WTC11 (cell line): ENCODE results near the gene ANKLE2. TPM values are rescaled to one million over a fixed set of nuclear protein-coding genes. Genes with fewer than 3 reads are reported as not detected.
A peak's percentile ranks its signal among the peaks of the same experiment; 100 is the strongest.

Experiments used
- ATAC-seq: fragments of 200-7000 bp; cut with Tn5 transposase; 2 replicates; pipeline ENCODE4 v1.10.0; 2021; ENCODE audit warnings: mild to moderate bottlenecking, moderate library complexity
- CTCF ChIA-PET: fragments of 300-600 bp; sonication (Branson Sonifier 250); formaldehyde crosslinking; loops from one replicate; lab custom pipeline; 2021; ENCODE audit warnings: antibody characterized with exemption; lab: Charles Lee
- POLR2A ChIA-PET: fragments of 350-600 bp; sonication (Branson Sonifier 250); formaldehyde crosslinking; loops from one replicate; lab custom pipeline; 2021; ENCODE audit warnings: antibody characterized with exemption; lab: Charles Lee
- DNase-seq: peaks from one replicate; pipeline ENCODE4 v3.0.0; 2021; ENCODE audit warnings: low spot score
- H3K27ac Mint-ChIP-seq: 2 replicates; pipeline ENCODE4 v1.8.0; 2021; ENCODE audit warnings: mixed read lengths
- H3K27me3 Mint-ChIP-seq: 2 replicates; pipeline ENCODE4 v1.8.0; 2021; ENCODE audit warnings: low read depth, mild to moderate bottlenecking, moderate library complexity, mixed read lengths
- H3K36me3 Mint-ChIP-seq: 2 replicates; pipeline ENCODE4 v1.8.0; 2021; ENCODE audit warnings: mixed read lengths
- H3K4me1 Mint-ChIP-seq: 2 replicates; pipeline ENCODE4 v1.8.0; 2022; ENCODE audit warnings: mixed read lengths
- H3K4me3 Mint-ChIP-seq: 2 replicates; pipeline ENCODE4 v1.8.0; 2021; ENCODE audit warnings: mild to moderate bottlenecking, moderate library complexity, mixed read lengths
- H3K9me3 Mint-ChIP-seq: 2 replicates; pipeline ENCODE4 v1.8.0; 2021; ENCODE audit warnings: mixed read lengths
- AR ChIP-seq: fragments of 250-450 bp; sonication (Bioruptor Pico); IDR thresholded peaks from 2 replicates; pipeline ENCODE4 v1.9.0; 2021; ENCODE audit warnings: mild to moderate bottlenecking
- E2F1 ChIP-seq: sonication (generic); formaldehyde crosslinking; IDR thresholded peaks from 2 replicates; pipeline ENCODE4 v1.8.0; 2022; ENCODE audit warnings: mild to moderate bottlenecking, missing genetic modification reagents
- E2F5 ChIP-seq: sonication (generic); formaldehyde crosslinking; IDR thresholded peaks from 2 replicates; pipeline ENCODE4 v1.8.1; 2022; ENCODE audit warnings: mild to moderate bottlenecking, moderate library complexity, missing genetic modification reagents
- ESRRA ChIP-seq: sonication (generic); formaldehyde crosslinking; IDR thresholded peaks from 2 replicates; pipeline ENCODE4 v1.8.1; 2022; ENCODE audit warnings: mild to moderate bottlenecking, missing genetic modification reagents, borderline replicate concordance
- FOXK1 ChIP-seq: sonication (generic); formaldehyde crosslinking; IDR thresholded peaks from 2 replicates; pipeline ENCODE4 v1.8.0; 2022; ENCODE audit warnings: mild to moderate bottlenecking, moderate library complexity, missing genetic modification reagents
- IRF2 ChIP-seq: sonication (generic); formaldehyde crosslinking; IDR thresholded peaks from 2 replicates; pipeline ENCODE4 v1.8.0; 2022; ENCODE audit warnings: low read depth, missing genetic modification reagents, borderline replicate concordance
- JAZF1 ChIP-seq: fragments of 250-450 bp; sonication (Bioruptor Pico); IDR thresholded peaks from 2 replicates; pipeline ENCODE4 v1.9.0; 2021; ENCODE audit warnings: moderate library complexity, mild to moderate bottlenecking, inconsistent platforms
- MAX ChIP-seq: sonication (generic); formaldehyde crosslinking; IDR thresholded peaks from 2 replicates; pipeline ENCODE4 v1.8.0; 2022; ENCODE audit warnings: mild to moderate bottlenecking, missing genetic modification reagents
- NR2C2 ChIP-seq: sonication (generic); formaldehyde crosslinking; IDR thresholded peaks from 2 replicates; pipeline ENCODE4 v1.8.0; 2022; ENCODE audit warnings: mild to moderate bottlenecking, missing genetic modification reagents
- PRRX2 ChIP-seq: fragments of 250-450 bp; sonication (Bioruptor Pico); IDR thresholded peaks from 2 replicates; pipeline ENCODE4 v1.8.0; 2021; ENCODE audit warnings: mild to moderate bottlenecking
- RORB ChIP-seq: fragments of 250-450 bp; sonication (Bioruptor Pico); IDR thresholded peaks from 2 replicates; pipeline ENCODE4 v1.9.0; 2021; ENCODE audit warnings: mild to moderate bottlenecking
- TP53 ChIP-seq: sonication (generic); formaldehyde crosslinking; IDR thresholded peaks from 2 replicates; pipeline ENCODE4 v1.8.1; 2023; ENCODE audit warnings: mild to moderate bottlenecking, missing genetic modification reagents
- ZBTB21 ChIP-seq: sonication (generic); formaldehyde crosslinking; IDR thresholded peaks from 2 replicates; pipeline ENCODE4 v1.8.1; 2023; ENCODE audit warnings: mild to moderate bottlenecking, missing genetic modification reagents, borderline replicate concordance
- ZNF232 ChIP-seq: sonication (generic); formaldehyde crosslinking; IDR thresholded peaks from 2 replicates; pipeline ENCODE4 v1.8.0; 2022; ENCODE audit warnings: mild to moderate bottlenecking, missing genetic modification reagents
- ZNF416 ChIP-seq: fragments of 250-450 bp; sonication (Bioruptor Pico); IDR thresholded peaks from 2 replicates; pipeline ENCODE4 v1.9.0; 2021; ENCODE audit warnings: mild to moderate bottlenecking, inconsistent platforms
- total RNA-seq: library from RNA; stranded (reverse); gene quantifications from 3 replicates; pipeline ENCODE4 v1.2.3, GENCODE V29; 2021
- TF ChIP-seq, protein P1 (sequence below): sonication (generic); formaldehyde crosslinking; IDR thresholded peaks from 2 replicates; pipeline ENCODE4 v1.8.0; 2023; ENCODE audit warnings: missing genetic modification reagents, mild to moderate bottlenecking, borderline replicate concordance
- TF ChIP-seq, protein P2 (sequence below): fragments of 250-450 bp; sonication (Bioruptor Pico); IDR thresholded peaks from 2 replicates; pipeline ENCODE4 v1.8.0; 2021; ENCODE audit warnings: mild to moderate bottlenecking
- TF ChIP-seq, protein P3 (sequence below): sonication (generic); formaldehyde crosslinking; IDR thresholded peaks from 2 replicates; pipeline ENCODE4 v1.8.0; 2023; ENCODE audit warnings: mild to moderate bottlenecking, missing genetic modification reagents
- TF ChIP-seq, protein P4 (sequence below): fragments of 200-600 bp; IDR thresholded peaks from 2 replicates; pipeline ENCODE4 v1.8.0; 2022; ENCODE audit warnings: antibody characterized with exemption

Gene ANKLE2
- total RNA-seq, 1 experiment from 2014 or later: 63.8 TPM

- Mint-ChIP-seq H3K4me3 (no peak overlapping the region), H3K9me3 (peaks cover 7% of the 10 kb centered on the region), H3K27ac (peak overlapping the region; percentile 70; the same call in 1 of the 2 replicates), H3K4me1 (peaks cover 7% of the 10 kb centered on the region; the same call in 1 of the 2 replicates), H3K27me3 (no peaks in the 10 kb centered on the region), H3K36me3 (peaks cover 85% of the 10 kb centered on the region)
- ChIA-PET CTCF (no interaction called here), POLR2A (no interaction called here)
- TF ChIP-seq IRF2 (no peak), ESRRA (no peak), NR2C2 (CRISPR knock-in tag) (no peak), PRRX2 (CRISPR knock-in tag) (no peak), FOXK1 (CRISPR knock-in tag) (no peak), E2F1 (CRISPR knock-in tag) (no peak), AR (CRISPR knock-in tag) (no peak), ZBTB21 (CRISPR knock-in tag) (no peak), JAZF1 (CRISPR knock-in tag) (no peak), E2F5 (CRISPR knock-in tag) (no peak), RORB (CRISPR knock-in tag) (no peak), ZNF232 (CRISPR knock-in tag) (no peak), TP53 (CRISPR knock-in tag) (no peak), MAX (CRISPR knock-in tag) (no peak), ZNF416 (CRISPR knock-in tag) (no peak)
- TF ChIP-seq, protein P1, sequence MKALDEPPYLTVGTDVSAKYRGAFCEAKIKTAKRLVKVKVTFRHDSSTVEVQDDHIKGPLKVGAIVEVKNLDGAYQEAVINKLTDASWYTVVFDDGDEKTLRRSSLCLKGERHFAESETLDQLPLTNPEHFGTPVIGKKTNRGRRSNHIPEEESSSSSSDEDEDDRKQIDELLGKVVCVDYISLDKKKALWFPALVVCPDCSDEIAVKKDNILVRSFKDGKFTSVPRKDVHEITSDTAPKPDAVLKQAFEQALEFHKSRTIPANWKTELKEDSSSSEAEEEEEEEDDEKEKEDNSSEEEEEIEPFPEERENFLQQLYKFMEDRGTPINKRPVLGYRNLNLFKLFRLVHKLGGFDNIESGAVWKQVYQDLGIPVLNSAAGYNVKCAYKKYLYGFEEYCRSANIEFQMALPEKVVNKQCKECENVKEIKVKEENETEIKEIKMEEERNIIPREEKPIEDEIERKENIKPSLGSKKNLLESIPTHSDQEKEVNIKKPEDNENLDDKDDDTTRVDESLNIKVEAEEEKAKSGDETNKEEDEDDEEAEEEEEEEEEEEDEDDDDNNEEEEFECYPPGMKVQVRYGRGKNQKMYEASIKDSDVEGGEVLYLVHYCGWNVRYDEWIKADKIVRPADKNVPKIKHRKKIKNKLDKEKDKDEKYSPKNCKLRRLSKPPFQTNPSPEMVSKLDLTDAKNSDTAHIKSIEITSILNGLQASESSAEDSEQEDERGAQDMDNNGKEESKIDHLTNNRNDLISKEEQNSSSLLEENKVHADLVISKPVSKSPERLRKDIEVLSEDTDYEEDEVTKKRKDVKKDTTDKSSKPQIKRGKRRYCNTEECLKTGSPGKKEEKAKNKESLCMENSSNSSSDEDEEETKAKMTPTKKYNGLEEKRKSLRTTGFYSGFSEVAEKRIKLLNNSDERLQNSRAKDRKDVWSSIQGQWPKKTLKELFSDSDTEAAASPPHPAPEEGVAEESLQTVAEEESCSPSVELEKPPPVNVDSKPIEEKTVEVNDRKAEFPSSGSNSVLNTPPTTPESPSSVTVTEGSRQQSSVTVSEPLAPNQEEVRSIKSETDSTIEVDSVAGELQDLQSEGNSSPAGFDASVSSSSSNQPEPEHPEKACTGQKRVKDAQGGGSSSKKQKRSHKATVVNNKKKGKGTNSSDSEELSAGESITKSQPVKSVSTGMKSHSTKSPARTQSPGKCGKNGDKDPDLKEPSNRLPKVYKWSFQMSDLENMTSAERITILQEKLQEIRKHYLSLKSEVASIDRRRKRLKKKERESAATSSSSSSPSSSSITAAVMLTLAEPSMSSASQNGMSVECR (CRISPR knock-in tag): no peak
- TF ChIP-seq, protein P2, sequence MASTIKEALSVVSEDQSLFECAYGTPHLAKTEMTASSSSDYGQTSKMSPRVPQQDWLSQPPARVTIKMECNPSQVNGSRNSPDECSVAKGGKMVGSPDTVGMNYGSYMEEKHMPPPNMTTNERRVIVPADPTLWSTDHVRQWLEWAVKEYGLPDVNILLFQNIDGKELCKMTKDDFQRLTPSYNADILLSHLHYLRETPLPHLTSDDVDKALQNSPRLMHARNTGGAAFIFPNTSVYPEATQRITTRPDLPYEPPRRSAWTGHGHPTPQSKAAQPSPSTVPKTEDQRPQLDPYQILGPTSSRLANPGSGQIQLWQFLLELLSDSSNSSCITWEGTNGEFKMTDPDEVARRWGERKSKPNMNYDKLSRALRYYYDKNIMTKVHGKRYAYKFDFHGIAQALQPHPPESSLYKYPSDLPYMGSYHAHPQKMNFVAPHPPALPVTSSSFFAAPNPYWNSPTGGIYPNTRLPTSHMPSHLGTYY (CRISPR knock-in tag): no peak
- TF ChIP-seq, protein P3, sequence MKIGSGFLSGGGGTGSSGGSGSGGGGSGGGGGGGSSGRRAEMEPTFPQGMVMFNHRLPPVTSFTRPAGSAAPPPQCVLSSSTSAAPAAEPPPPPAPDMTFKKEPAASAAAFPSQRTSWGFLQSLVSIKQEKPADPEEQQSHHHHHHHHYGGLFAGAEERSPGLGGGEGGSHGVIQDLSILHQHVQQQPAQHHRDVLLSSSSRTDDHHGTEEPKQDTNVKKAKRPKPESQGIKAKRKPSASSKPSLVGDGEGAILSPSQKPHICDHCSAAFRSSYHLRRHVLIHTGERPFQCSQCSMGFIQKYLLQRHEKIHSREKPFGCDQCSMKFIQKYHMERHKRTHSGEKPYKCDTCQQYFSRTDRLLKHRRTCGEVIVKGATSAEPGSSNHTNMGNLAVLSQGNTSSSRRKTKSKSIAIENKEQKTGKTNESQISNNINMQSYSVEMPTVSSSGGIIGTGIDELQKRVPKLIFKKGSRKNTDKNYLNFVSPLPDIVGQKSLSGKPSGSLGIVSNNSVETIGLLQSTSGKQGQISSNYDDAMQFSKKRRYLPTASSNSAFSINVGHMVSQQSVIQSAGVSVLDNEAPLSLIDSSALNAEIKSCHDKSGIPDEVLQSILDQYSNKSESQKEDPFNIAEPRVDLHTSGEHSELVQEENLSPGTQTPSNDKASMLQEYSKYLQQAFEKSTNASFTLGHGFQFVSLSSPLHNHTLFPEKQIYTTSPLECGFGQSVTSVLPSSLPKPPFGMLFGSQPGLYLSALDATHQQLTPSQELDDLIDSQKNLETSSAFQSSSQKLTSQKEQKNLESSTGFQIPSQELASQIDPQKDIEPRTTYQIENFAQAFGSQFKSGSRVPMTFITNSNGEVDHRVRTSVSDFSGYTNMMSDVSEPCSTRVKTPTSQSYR (CRISPR knock-in tag): no peak
- TF ChIP-seq, protein P4, sequence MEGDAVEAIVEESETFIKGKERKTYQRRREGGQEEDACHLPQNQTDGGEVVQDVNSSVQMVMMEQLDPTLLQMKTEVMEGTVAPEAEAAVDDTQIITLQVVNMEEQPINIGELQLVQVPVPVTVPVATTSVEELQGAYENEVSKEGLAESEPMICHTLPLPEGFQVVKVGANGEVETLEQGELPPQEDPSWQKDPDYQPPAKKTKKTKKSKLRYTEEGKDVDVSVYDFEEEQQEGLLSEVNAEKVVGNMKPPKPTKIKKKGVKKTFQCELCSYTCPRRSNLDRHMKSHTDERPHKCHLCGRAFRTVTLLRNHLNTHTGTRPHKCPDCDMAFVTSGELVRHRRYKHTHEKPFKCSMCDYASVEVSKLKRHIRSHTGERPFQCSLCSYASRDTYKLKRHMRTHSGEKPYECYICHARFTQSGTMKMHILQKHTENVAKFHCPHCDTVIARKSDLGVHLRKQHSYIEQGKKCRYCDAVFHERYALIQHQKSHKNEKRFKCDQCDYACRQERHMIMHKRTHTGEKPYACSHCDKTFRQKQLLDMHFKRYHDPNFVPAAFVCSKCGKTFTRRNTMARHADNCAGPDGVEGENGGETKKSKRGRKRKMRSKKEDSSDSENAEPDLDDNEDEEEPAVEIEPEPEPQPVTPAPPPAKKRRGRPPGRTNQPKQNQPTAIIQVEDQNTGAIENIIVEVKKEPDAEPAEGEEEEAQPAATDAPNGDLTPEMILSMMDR: no peak
- ATAC-seq (no peak), DNase-seq (no peak)
Observed at GRCh38 chr12:132728502-132728901, 33.1 kb downstream of the ANKLE2 start.
